ENCODE results near the gene GSG1L.

The GSG1L gene

GRCh38 chr16:28091656-28092055, 28.1 kb upstream of the GSG1L start:
- DNase-seq = no peak

GRCh38 chr16:28090646-28091377, 27.3 kb upstream of the GSG1L start:
- DNase-seq = no peak

- no peak for DNase-seq
These were observed 26.5 kb upstream of the GSG1L start for GRCh38 chr16:28089992-28090365.

GRCh38 chr16:28089205-28089991, 25.9 kb upstream of the GSG1L start:
- no peak for DNase-seq

GRCh38 chr16:28087675-28088300, 24.3 kb upstream of the GSG1L start:
- DNase-seq = no peak

GRCh38 chr16:28087140-28087660, 23.7 kb upstream of the GSG1L start:
- DNase-seq = no peak

- DNase-seq = no peak
These were observed 22.9 kb upstream of the GSG1L start for GRCh38 chr16:28086186-28087139.

- DNase-seq = no peak
These were observed 22.1 kb upstream of the GSG1L start for GRCh38 chr16:28085389-28086171.

GRCh38 chr16:28084209-28084608, 20.7 kb upstream of the GSG1L start:
- DNase-seq = no peak

- no peak for DNase-seq
These were observed 19.1 kb upstream of the GSG1L start for GRCh38 chr16:28082624-28083023.

GRCh38 chr16:28081391-28081968, 18.0 kb upstream of the GSG1L start:
- no peak for DNase-seq

GRCh38 chr16:28078261-28078660, 14.7 kb upstream of the GSG1L start:
- no peak for DNase-seq

- DNase-seq = no peak
These were observed 10.3 kb upstream of the GSG1L start for GRCh38 chr16:28073836-28074235.

- no peak for DNase-seq
These were observed 8.6 kb upstream of the GSG1L start for GRCh38 chr16:28072087-28072486.

GRCh38 chr16:28069971-28070794, 6.7 kb upstream of the GSG1L start:
- DNase-seq = no peak

GRCh38 chr16:28068976-28069375, 5.5 kb upstream of the GSG1L start:
- DNase-seq = no peak

GRCh38 chr16:28067604-28068379, 4.3 kb upstream of the GSG1L start:
- no peak for DNase-seq

GRCh38 chr16:28064706-28065249, 1.3 kb upstream of the GSG1L start:
- DNase-seq = no peak

GRCh38 chr16:28064150-28064549, 636 bp upstream of the GSG1L start:
- DNase-seq = no peak

Data from central memory CD4-positive, alpha-beta T cell (primary cell).